HG03575 (cell line): ENCODE measurements around the gene INSL3.

ENCODE experiments used
- ATAC-seq: cut with Tn5 transposase; IDR thresholded peaks from one replicate; pipeline ENCODE4 v1.9.1; 2021; ENCODE audit not compliant: unreplicated experiment, insufficient number of reproducible peaks, low FRiP score; ENCODE audit errors: extremely low read depth

The INSL3 gene

GRCh38 chr19:17766543-17767131, 54.7 kb downstream of the INSL3 start:
- no peak for ATAC-seq
